Keratinocyte (primary cell): Measurements from ENCODE around the gene BDH2. TPM values are rescaled to one million over a fixed set of nuclear protein-coding genes. Genes with fewer than 3 reads are reported as not detected.
A peak's percentile ranks its signal among the peaks of the same experiment; 100 is the strongest.

ENCODE experiments used
- DNase-seq: peaks from one replicate; pipeline ENCODE4 v3.0.0-alpha.2; 2011; ENCODE audit warnings: low read depth, missing footprints, low spot score
- FAIRE-seq: peaks from 2 replicates; lab custom pipeline; 2011; peaks lifted over from hg19 to GRCh38; lab: Jason Lieb, UNC
- H2AFZ ChIP-seq: 2 replicates; pipeline ENCODE4 v1.6.0; 2012; ENCODE audit warnings: low read length, control low read depth, inconsistent platforms; ENCODE audit not compliant: control insufficient read depth
- H3K27ac ChIP-seq: 2 replicates; pipeline ENCODE4 v1.5.1; 2011; ENCODE audit warnings: low read length; ENCODE audit not compliant: control insufficient read depth, insufficient read depth
- H3K27me3 ChIP-seq: 3 replicates; pipeline ENCODE4 v1.6.0; 2011; ENCODE audit warnings: low read length; ENCODE audit not compliant: control insufficient read depth, insufficient read depth; ENCODE audit errors: extremely low read depth
- H3K36me3 ChIP-seq, 2 experiments: 2 replicates in 1 of 2; 3 replicates in 1 of 2; pipeline ENCODE4 v1.5.1; 2011; ENCODE audit warnings: low read length in 2 of 2, mild to moderate bottlenecking in 1 of 2; ENCODE audit not compliant: control insufficient read depth in 2 of 2, insufficient read depth in 2 of 2; ENCODE audit errors: extremely low read depth in 1 of 2
- H3K4me1 ChIP-seq: 3 replicates; pipeline ENCODE4 v1.5.1; 2011; ENCODE audit warnings: low read length; ENCODE audit not compliant: control insufficient read depth, insufficient read depth; ENCODE audit errors: extremely low read depth
- H3K4me2 ChIP-seq: 3 replicates; pipeline ENCODE4 v1.6.0; 2011; ENCODE audit warnings: low read depth, low read length; ENCODE audit not compliant: control insufficient read depth, insufficient read depth; ENCODE audit errors: extremely low read depth
- H3K4me3 ChIP-seq, 3 experiments: fragments of 200-600 bp in 1 of 3; sonication (generic) in 1 of 3; 2 replicates in 2 of 3; 3 replicates in 1 of 3; pipeline ENCODE4 v1.5.1; 2011 to 2016; ENCODE audit warnings: low read length in 3 of 3, mild to moderate bottlenecking in 3 of 3, control low read depth in 2 of 3, inconsistent platforms in 1 of 3, low read depth in 1 of 3, mixed read lengths in 1 of 3, mixed run types in 1 of 3, moderate library complexity in 1 of 3; ENCODE audit not compliant: control insufficient read depth in 2 of 3, insufficient read depth in 2 of 3; ENCODE audit errors: extremely low read depth in 1 of 3
- H3K79me2 ChIP-seq: 2 replicates; pipeline ENCODE4 v1.6.0; 2012; ENCODE audit warnings: low read length; ENCODE audit not compliant: control insufficient read depth, insufficient read depth
- H3K9ac ChIP-seq: 3 replicates; pipeline ENCODE4 v1.6.0; 2011; ENCODE audit warnings: low read length; ENCODE audit not compliant: control insufficient read depth, insufficient read depth; ENCODE audit errors: extremely low read depth
- H3K9me1 ChIP-seq: 3 replicates; pipeline ENCODE4 v1.6.0; 2011; ENCODE audit warnings: low read length; ENCODE audit not compliant: control insufficient read depth, insufficient read depth; ENCODE audit errors: extremely low read depth
- H3K9me3 ChIP-seq: 2 replicates; pipeline ENCODE4 v1.5.1; 2012; ENCODE audit warnings: low read depth, low read length; ENCODE audit not compliant: control insufficient read depth
- H4K20me1 ChIP-seq: 3 replicates; pipeline ENCODE4 v1.6.0; 2011; ENCODE audit warnings: low read length; ENCODE audit not compliant: control insufficient read depth, insufficient read depth; ENCODE audit errors: extremely low read depth
- EZH2 ChIP-seq: IDR thresholded peaks from one replicate; pipeline ENCODE4 v1.6.1; 2012; ENCODE audit warnings: inconsistent platforms, mild to moderate bottlenecking, low read length, moderate library complexity
- dilution Hi-C: fragments of 300-500 bp; cut with MboI; formaldehyde crosslinking; loops from one replicate; pipeline ENCODE4 v1.7.0; 2020; ENCODE audit warnings: low sequenced_read_pairs; ENCODE audit not compliant: extremely low pct_ligation_motif_present
- polyA plus RNA-seq, 5 experiments: library from polyadenylated mRNA; depleted of rRNA in 3 of 5; stranded (reverse) in 3 of 5; stranded (forward) in 1 of 5; unstranded in 1 of 5; fragments of >200 nt; gene quantifications; 1 replicate in 1 of 5; 2 replicates in 3 of 5; 3 replicates in 1 of 5; pipeline versions ENCODE4 v1.2.1 to v1.2.3, GENCODE V29; 2011 to 2012; ENCODE audit warnings: missing spikeins in 2 of 5, low read depth in 1 of 5, low replicate concordance in 1 of 5
- TF ChIP-seq, protein P1 (sequence below), 3 experiments: IDR thresholded peaks in 1 of 3; conservative IDR thresholded peaks in 1 of 3; optimal IDR thresholded peaks in 1 of 3; 2 replicates in 2 of 3; 3 replicates in 1 of 3; pipeline versions ENCODE3 to v1.5.1; 2011; ENCODE audit warnings: low read length in 3 of 3, mild to moderate bottlenecking in 3 of 3, moderate library complexity in 2 of 3, control low read depth in 1 of 3, inconsistent platforms in 1 of 3; ENCODE audit not compliant: insufficient read depth in 2 of 3; ENCODE audit errors: extremely low read depth in 1 of 3

BDH2 gene
- polyA plus RNA-seq, 1 donor (not counting 4 experiments of a cell fraction or from before 2014, with no cell fraction given), result 58.1 TPM

DNA sequence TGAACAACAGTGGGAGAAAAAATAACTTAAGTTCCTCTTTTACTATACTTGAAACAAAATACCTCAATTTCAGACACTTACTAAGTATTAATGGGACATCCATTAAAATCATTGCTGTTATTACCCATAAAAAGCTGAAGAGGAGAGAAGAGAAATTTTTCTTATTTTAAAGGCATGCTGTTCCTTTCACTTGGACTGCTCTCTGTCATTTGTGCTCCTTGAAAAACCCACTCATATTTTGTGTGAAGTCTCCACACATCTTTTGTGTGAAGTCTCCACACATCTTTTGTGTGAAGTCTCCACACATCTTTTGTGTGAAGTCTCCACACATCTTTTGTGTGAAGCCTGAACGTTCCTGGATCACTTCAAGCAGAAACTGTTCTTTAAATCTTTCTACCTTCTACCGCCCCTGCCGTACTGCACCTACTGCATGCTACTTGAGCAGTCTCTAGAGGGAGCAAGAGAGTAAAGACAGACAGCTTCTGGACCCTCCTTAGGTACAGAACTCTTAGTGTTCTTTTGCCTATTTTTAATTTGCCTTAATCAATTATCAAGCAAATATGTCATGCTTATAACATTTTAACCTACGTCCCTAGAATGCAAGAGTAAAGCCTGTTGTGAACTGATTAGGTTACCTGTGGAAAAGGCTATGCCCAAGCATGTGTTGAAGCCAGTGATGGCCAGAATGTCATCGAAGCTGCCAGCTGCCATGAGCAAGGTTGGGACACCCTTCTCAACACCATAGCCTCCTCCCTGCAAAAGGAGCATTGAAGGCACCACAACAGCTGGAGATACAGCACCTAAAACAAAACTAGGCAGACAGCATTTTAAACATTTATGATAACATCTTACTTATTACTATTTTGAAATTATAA lies 53.0 kb downstream of the BDH2 start:
- dilution Hi-C loops, result no loop called here
- H3K79me2 ChIP-seq, result no peaks in the 10 kb centered on the region
- H3K4me2 ChIP-seq, result no peak overlapping the region
- no peak overlapping the region for H2AFZ ChIP-seq
- no peak for TF ChIP-seq EZH2
- TF ChIP-seq, protein P1, sequence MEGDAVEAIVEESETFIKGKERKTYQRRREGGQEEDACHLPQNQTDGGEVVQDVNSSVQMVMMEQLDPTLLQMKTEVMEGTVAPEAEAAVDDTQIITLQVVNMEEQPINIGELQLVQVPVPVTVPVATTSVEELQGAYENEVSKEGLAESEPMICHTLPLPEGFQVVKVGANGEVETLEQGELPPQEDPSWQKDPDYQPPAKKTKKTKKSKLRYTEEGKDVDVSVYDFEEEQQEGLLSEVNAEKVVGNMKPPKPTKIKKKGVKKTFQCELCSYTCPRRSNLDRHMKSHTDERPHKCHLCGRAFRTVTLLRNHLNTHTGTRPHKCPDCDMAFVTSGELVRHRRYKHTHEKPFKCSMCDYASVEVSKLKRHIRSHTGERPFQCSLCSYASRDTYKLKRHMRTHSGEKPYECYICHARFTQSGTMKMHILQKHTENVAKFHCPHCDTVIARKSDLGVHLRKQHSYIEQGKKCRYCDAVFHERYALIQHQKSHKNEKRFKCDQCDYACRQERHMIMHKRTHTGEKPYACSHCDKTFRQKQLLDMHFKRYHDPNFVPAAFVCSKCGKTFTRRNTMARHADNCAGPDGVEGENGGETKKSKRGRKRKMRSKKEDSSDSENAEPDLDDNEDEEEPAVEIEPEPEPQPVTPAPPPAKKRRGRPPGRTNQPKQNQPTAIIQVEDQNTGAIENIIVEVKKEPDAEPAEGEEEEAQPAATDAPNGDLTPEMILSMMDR (optimal IDR thresholded peaks at IDR 0.05 in 1 of 3, IDR thresholded peaks at IDR 0.05 in 1 of 3, conservative IDR thresholded peaks at IDR 0.05 in 1 of 3; ENCODE audit: extremely low read depth in 1 of 3, insufficient read depth in 2 of 3, low read length in 3 of 3), result peak; percentile 62 to 69 (median 66)
- H3K9me1 ChIP-seq, result no peaks in the 10 kb centered on the region
- H3K9me3 ChIP-seq, result no peaks in the 10 kb centered on the region
- no peak overlapping the region for H3K4me3 ChIP-seq
- H4K20me1 ChIP-seq, result no peaks in the 10 kb centered on the region
- DNase-seq (no peak), FAIRE-seq (peak; percentile 41)
- H3K4me1 ChIP-seq, result no peaks in the 10 kb centered on the region
- no peak overlapping the region for H3K9ac ChIP-seq
- H3K36me3 ChIP-seq, result peaks cover 3 to 4% of the 10 kb centered on the region in 2 experiments
- H3K27me3 ChIP-seq, result no peaks in the 10 kb centered on the region
- H3K27ac ChIP-seq, result no peak overlapping the region

DNA sequence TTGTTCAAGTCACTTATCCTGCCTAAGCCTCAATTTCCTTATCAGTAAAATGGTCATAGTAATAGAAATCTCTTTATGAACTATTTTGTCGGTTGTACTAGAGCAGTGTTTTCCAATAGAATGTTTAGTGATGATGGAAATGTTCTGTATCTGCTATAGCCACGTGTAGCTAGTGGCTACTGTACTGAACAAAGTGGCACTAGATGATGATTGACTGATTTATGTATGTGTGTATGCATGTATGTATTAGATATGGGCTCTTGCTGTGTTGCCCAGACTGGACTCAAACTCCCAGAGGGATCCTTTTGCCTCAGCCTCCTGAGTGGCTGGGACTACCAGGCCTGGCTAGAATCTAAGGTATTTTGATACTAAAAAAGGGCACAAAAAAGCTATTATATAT lies 55.5 kb downstream of the BDH2 start:
- Histone ChIP-seq H3K27ac (no peak overlapping the region), H3K4me2 (no peak overlapping the region), H4K20me1 (no peaks in the 10 kb centered on the region), H3K9ac (no peak overlapping the region), H3K4me3 (no peak overlapping the region), H3K9me1 (no peaks in the 10 kb centered on the region), H2AFZ (no peak overlapping the region), H3K79me2 (no peaks in the 10 kb centered on the region), H3K9me3 (no peaks in the 10 kb centered on the region), H3K36me3 (peaks cover 3% of the 10 kb centered on the region in 2 experiments), H3K4me1 (no peaks in the 10 kb centered on the region), H3K27me3 (no peaks in the 10 kb centered on the region)
- dilution Hi-C loops, result no loop called here
- DNase-seq (no peak), FAIRE-seq (no peak)
- TF ChIP-seq, protein P1 (optimal IDR thresholded peaks at IDR 0.05 in 1 of 3, IDR thresholded peaks at IDR 0.05 in 1 of 3, conservative IDR thresholded peaks at IDR 0.05 in 1 of 3; ENCODE audit: extremely low read depth in 1 of 3, insufficient read depth in 2 of 3, low read length in 3 of 3), result no peak
- no peak for TF ChIP-seq EZH2
